Endothelial cell of umbilical vein (primary cell): ENCODE measurements around the gene SPOCD1. TPM values are rescaled to one million over a fixed set of nuclear protein-coding genes. Genes with fewer than 3 reads are reported as not detected.

ENCODE experiments used
- BruUV-seq: library from RNA; stranded (reverse); fragments of 400-500 nt; replicated peaks from 2 replicates; lab custom pipeline; 2021; lab: Mats Ljungman, UMichigan
- CTCF ChIA-PET: fragments of 300-600, 350-600 bp; sonication (Branson Sonifier 250); formaldehyde crosslinking; loops from one replicate; lab custom pipeline; 2021; ENCODE audit warnings: antibody characterized with exemption, inconsistent platforms; lab: Charles Lee
- POLR2A ChIA-PET: fragments of 300-600, 350-600 bp; sonication (Branson Sonifier 250); formaldehyde crosslinking; loops from one replicate; lab custom pipeline; 2021; ENCODE audit warnings: antibody characterized with exemption, inconsistent platforms; lab: Charles Lee
- DNase-seq: peaks from one replicate; pipeline ENCODE4 v3.0.0-alpha.2; 2011; ENCODE audit warnings: low read depth, low spot score
- FAIRE-seq: peaks from 2 replicates; lab custom pipeline; 2011; peaks lifted over from hg19 to GRCh38; lab: Jason Lieb, UNC
- H2AFZ ChIP-seq: 2 replicates; pipeline ENCODE4 v1.6.0; 2012; ENCODE audit warnings: low read depth, low read length, control low read depth, inconsistent platforms
- H3K27ac ChIP-seq: 2 replicates; pipeline ENCODE4 v1.5.1; 2011; ENCODE audit warnings: low read depth, mild to moderate bottlenecking, control low read depth, low read length, moderate library complexity; ENCODE audit not compliant: insufficient read depth
- H3K27me3 ChIP-seq, 2 experiments: 2 replicates each; pipeline versions ENCODE4 v1.6.0 to v1.6.1; 2011; ENCODE audit warnings: low read length in 2 of 2, mixed read lengths in 1 of 2; ENCODE audit not compliant: control insufficient read depth in 2 of 2, insufficient read depth in 2 of 2
- H3K36me3 ChIP-seq, 2 experiments: 2 replicates in 1 of 2; 3 replicates in 1 of 2; pipeline ENCODE4 v1.5.1; 2011; ENCODE audit warnings: low read length in 2 of 2, mild to moderate bottlenecking in 1 of 2, moderate library complexity in 1 of 2; ENCODE audit not compliant: control insufficient read depth in 2 of 2, insufficient read depth in 2 of 2; ENCODE audit errors: extremely low read depth in 1 of 2
- H3K4me1 ChIP-seq: 3 replicates; pipeline ENCODE4 v1.5.1; 2011; ENCODE audit warnings: mild to moderate bottlenecking, low read length; ENCODE audit not compliant: control insufficient read depth, insufficient read depth; ENCODE audit errors: extremely low read depth
- H3K4me2 ChIP-seq: 2 replicates; pipeline ENCODE4 v1.6.1; 2011; ENCODE audit warnings: low read length, control low read depth, mixed read lengths; ENCODE audit not compliant: insufficient read depth
- H3K4me3 ChIP-seq, 3 experiments: fragments of 200-600 bp in 1 of 3; sonication (generic), shearing (Covaris generic) in 1 of 3; replicated peaks in 1 of 3; 2 replicates each; pipeline ENCODE4 v1.5.1; 2011 to 2016; ENCODE audit warnings: control low read depth in 3 of 3, low read length in 3 of 3, mild to moderate bottlenecking in 2 of 3, inconsistent platforms in 1 of 3, low read depth in 1 of 3, moderate library complexity in 1 of 3; ENCODE audit not compliant: insufficient read depth in 1 of 3
- H3K79me2 ChIP-seq: 2 replicates; pipeline ENCODE4 v1.6.0; 2012; ENCODE audit warnings: low read length, inconsistent platforms; ENCODE audit not compliant: control insufficient read depth, insufficient read depth
- H3K9ac ChIP-seq: replicated peaks from 2 replicates; pipeline ENCODE3; 2011; ENCODE audit warnings: low read length, control low read depth; ENCODE audit not compliant: insufficient read depth; ENCODE audit errors: extremely low read depth
- H3K9me1 ChIP-seq: replicated peaks from 3 replicates; pipeline ENCODE4 v1.6.0; 2011; ENCODE audit warnings: mild to moderate bottlenecking, low read length; ENCODE audit not compliant: control insufficient read depth, insufficient read depth; ENCODE audit errors: extremely low read depth
- H3K9me3 ChIP-seq: replicated peaks from 2 replicates; pipeline ENCODE4 v1.5.1; 2012; ENCODE audit warnings: low read length, inconsistent platforms; ENCODE audit not compliant: control insufficient read depth, insufficient read depth
- H4K20me1 ChIP-seq: replicated peaks from 2 replicates; pipeline ENCODE3; 2011; ENCODE audit warnings: mild to moderate bottlenecking, low read length; ENCODE audit not compliant: control insufficient read depth, insufficient read depth; ENCODE audit errors: extremely low read depth
- CTCF ChIP-seq, 2 donors: IDR thresholded peaks; 1 replicate in 1 of 2; 2 replicates in 1 of 2; pipeline ENCODE4 v1.5.1; 2011; ENCODE audit warnings: low read length in 2 of 2, mild to moderate bottlenecking in 2 of 2, moderate library complexity in 2 of 2, control low read depth in 1 of 2, inconsistent platforms in 1 of 2, low read depth in 1 of 2; ENCODE audit not compliant: insufficient read depth in 1 of 2; ENCODE audit errors: extremely low read depth in 1 of 2
- EZH2 ChIP-seq: IDR thresholded peaks from 2 replicates; pipeline ENCODE4 v1.6.1; 2012; ENCODE audit warnings: borderline replicate concordance, low read depth, mild to moderate bottlenecking, moderate library complexity, low read length, inconsistent platforms; ENCODE audit not compliant: severe bottlenecking
- FOS ChIP-seq: IDR thresholded peaks from 2 replicates; pipeline ENCODE4 v1.6.1; 2011; ENCODE audit warnings: mild to moderate bottlenecking, low read length, moderate library complexity, borderline replicate concordance; ENCODE audit not compliant: insufficient read depth
- GATA2 ChIP-seq: IDR thresholded peaks from 2 replicates; pipeline ENCODE4 v1.7.0; 2011; ENCODE audit warnings: low read depth, mild to moderate bottlenecking, moderate library complexity, mixed read lengths, low read length; ENCODE audit not compliant: insufficient read length, insufficient read depth
- JUN ChIP-seq: IDR thresholded peaks from 2 replicates; pipeline ENCODE4 v1.6.1; 2011; ENCODE audit warnings: borderline replicate concordance, low read depth; ENCODE audit not compliant: insufficient read length, insufficient read depth
- MYC ChIP-seq: IDR thresholded peaks from one replicate; pipeline ENCODE4 v1.6.1; 2011; ENCODE audit warnings: mild to moderate bottlenecking, low read depth, low read length
- POLR2A ChIP-seq: IDR thresholded peaks from 2 replicates; pipeline ENCODE4 v1.6.1; 2012; ENCODE audit warnings: low read depth, mild to moderate bottlenecking, control low read depth, low read length
- POLR2AphosphoS5 ChIP-seq: IDR thresholded peaks from 2 replicates; pipeline ENCODE4 v1.6.1; 2012; ENCODE audit warnings: low read depth, mild to moderate bottlenecking, control low read depth, low read length, moderate library complexity; ENCODE audit not compliant: insufficient read depth
- dilution Hi-C: fragments of 300-500 bp; cut with MboI; formaldehyde crosslinking; loops from one replicate; pipeline ENCODE4 v1.15.0; 2019; ENCODE audit warnings: low sequenced_read_pairs; ENCODE audit not compliant: extremely low pct_ligation_motif_present
- intact Hi-C: fragments of 100-400 bp; cut with micrococcal nuclease; formaldehyde crosslinking; loops from one replicate; pipeline ENCODE4 v1.10.0; 2022
- polyA plus RNA-seq, 4 experiments: library from polyadenylated mRNA; depleted of rRNA in 3 of 4; stranded (reverse) in 3 of 4; unstranded in 1 of 4; fragments of >200 nt; gene quantifications; 2 replicates each; pipeline versions ENCODE4 v1.2.1 to v1.2.3, GENCODE V29; 2011 to 2012; ENCODE audit warnings: missing spikeins in 1 of 4
- total RNA-seq: library from RNA; stranded (reverse); gene quantifications from 2 replicates; pipeline ENCODE4 v1.2.3, GENCODE V29; 2021
- TF ChIP-seq, protein P1 (sequence below): IDR thresholded peaks from 2 replicates; pipeline ENCODE4 v1.6.1; 2011; ENCODE audit not compliant: insufficient read depth, insufficient read length

The SPOCD1 gene
- total and polyA plus RNA-seq, 2 donors (not counting 3 experiments of a cell fraction or from before 2014, with no cell fraction given) = 0.27 to 33.0 TPM

- Histone ChIP-seq H2AFZ (no peak overlapping the region), H4K20me1 (no peaks in the 10 kb centered on the region), H3K9ac (no peak overlapping the region), H3K79me2 (no peaks in the 10 kb centered on the region), H3K4me2 (no peak overlapping the region), H3K27ac (no peak overlapping the region), H3K36me3 (no peaks in the 10 kb centered on the region), H3K9me1 (no peaks in the 10 kb centered on the region), H3K27me3 (no peaks in the 10 kb centered on the region), H3K9me3 (no peaks in the 10 kb centered on the region), H3K4me1 (peaks cover 8% of the 10 kb centered on the region), H3K4me3 (no peak overlapping the region)
- intact Hi-C loops (no loop called here), dilution Hi-C loops (no loop called here)
- ChIA-PET POLR2A (no interaction called here), CTCF (interaction anchor here (1.1 to 1.7 kb wide), 4 partner anchors 15 to 259 kb away, joined by 3 to 6 read pairs (median 5); no protein-coding TSS in a partner anchor)
- no peak for TF ChIP-seq MYC
- TF ChIP-seq FOS = no peak
- TF ChIP-seq EZH2 = no peak
- TF ChIP-seq, protein P1, sequence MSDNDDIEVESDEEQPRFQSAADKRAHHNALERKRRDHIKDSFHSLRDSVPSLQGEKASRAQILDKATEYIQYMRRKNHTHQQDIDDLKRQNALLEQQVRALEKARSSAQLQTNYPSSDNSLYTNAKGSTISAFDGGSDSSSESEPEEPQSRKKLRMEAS = no peak
- no peak for TF ChIP-seq POLR2A
- TF ChIP-seq GATA2 = no peak
- no peak for TF ChIP-seq POLR2AphosphoS5
- no peak for TF ChIP-seq JUN
- no peak for TF ChIP-seq CTCF (IDR thresholded peaks at IDR 0.05; ENCODE audit: extremely low read depth in 1 of 2, insufficient read depth in 1 of 2, low read depth in 1 of 2, low read length in 2 of 2)
- DNase-seq (no peak), FAIRE-seq (no peak)
- no TSS peak for BruUV-seq
Observed at GRCh38 chr1:31804098-31804497, 11.7 kb downstream of the SPOCD1 start.
